IPS-11a (cell line): Measurements from ENCODE around the gene APOC1.

Source experiments
- H3K4me3 ChIP-seq: one replicate; pipeline ENCODE4 v1.5.1; 2013; ENCODE audit warnings: low read depth, low read length, control low read depth

APOC1 gene

GRCh38 chr19:44955505-44956439, 41.4 kb downstream of the APOC1 start:
- H3K4me3 ChIP-seq = peak overlapping the region; percentile 99

GRCh38 chr19:44957526-44957925, 43.1 kb downstream of the APOC1 start:
- no peak overlapping the region for H3K4me3 ChIP-seq

DNA sequence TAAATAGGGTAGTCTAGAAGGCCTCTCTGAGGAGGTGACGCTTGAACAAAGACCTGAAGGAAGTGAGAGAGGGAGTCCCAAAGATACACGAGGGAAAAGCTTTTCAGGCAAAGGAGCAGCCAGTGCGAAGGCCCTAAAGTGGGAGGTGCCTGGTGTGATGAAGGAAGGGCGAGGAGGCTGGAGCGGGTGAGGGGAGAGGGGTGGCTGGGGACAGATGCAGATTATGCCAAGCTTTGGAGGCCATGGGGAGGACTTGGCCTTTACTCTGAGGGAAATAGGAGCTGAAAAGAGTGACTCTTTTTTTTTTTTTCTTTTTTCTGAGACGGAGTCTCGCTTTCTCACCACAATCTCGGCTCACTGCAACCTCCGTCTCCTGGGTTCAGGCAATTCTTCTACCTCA, 43.7 kb downstream of the APOC1 start:
- H3K4me3 ChIP-seq = no peak overlapping the region

GRCh38 chr19:44959691-44960090, 45.3 kb downstream of the APOC1 start:
- no peak overlapping the region for H3K4me3 ChIP-seq

DNA sequence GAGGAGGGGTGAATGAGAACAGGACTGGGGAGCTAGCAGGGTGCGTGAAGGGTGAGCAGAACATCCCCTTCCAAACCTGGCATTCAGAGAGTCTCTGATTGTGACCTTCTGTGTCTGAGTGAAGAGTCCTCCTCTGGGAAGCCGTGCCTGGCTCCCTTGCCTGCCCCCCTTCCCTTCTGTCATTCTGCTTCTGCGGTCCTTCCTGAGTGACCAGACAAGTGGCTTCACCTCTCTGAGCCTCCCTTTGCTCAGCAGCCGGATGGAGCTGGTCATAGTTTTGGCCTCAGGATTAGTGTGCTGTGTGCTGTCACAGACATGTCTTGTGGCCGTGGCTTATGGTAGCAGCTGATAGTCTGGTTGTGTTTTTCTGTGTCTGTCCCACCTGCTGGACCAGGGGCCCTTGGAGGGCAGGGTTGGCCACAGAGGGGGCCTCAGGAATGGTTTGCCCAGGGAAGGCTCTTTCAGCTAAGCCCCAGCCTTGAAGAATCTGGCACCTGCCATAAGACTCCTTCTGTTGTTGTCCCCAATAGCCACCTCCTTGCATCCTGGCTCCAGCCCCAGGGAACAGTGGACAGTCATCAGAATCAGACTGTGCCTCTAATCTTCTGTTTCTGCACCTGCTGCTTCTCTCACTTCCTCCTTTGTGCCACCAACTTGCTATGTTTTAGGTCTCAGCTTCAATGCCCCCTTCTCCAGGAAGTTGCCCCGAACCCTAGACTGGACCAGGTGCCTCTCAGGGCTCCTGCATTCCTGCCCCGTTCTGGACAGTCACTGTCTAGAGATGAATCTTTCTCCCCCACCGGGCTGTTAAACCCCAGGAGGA, 46.7 kb downstream of the APOC1 start:
- no peak overlapping the region for H3K4me3 ChIP-seq

DNA sequence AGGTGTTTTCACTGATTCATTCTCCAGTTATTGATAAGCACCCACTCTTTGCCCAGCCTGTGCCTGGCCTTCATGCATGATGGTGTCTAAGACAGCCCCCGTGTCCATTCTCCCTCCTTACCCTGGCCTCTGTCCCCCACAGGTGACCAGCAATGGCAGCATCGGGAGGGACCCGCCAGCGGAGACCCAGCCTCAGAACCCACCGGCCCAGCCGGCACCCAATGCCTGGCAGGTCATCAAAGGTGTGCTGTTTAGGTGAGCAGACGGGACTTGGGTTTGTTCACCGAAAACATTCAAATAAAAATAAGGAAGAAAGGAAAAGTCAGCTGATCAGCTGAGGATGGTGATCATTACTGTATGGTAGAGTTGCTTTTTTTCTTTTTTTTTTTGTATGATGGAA, 47.4 kb downstream of the APOC1 start:
- H3K4me3 ChIP-seq = no peak overlapping the region

DNA sequence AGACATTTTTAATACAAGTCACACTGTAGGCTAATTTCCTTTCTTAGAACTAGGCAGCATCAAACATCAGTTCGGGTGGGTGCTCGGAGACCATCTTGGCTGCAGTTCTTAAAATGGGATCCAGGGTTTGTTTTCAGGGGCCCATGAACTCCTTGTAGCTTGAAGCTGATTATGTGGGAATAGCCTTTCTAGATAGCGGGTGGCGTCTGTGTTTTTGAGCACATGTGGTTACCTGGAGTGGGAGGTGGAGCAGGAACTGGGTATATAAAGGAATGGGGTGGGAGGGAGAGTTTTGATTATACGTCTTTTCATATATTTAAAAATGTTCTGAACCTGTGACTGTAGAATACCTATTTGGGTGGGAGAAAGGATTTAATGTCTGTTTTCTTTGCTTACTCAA, 53.7 kb downstream of the APOC1 start:
- H3K4me3 ChIP-seq = no peak overlapping the region

DNA sequence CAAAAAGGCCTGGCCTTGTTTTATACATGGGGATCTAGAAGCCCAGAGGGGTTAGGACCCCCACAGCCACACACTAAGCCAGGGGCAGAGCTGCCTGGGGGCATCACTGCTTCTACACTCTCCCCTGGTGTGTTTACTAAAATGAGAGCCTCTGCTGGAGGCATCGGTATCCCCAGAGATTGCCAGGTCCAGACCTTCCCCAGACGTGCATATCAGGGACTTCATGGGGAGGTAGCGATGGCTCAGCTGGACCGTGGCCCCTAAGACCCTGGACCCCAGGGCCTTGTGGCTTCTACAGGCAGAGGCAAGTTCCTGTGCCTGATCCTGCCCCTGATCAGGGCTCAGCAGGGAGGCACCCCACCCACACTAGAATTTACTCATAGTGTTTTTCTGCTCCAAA, 54.3 kb downstream of the APOC1 start:
- H3K4me3 ChIP-seq = no peak overlapping the region
